Loucy (cell line): Measurements from ENCODE around the gene FAM120B.

ENCODE experiments used
- EZH2phosphoT487 ChIP-seq: fragments of 200-600 bp; IDR thresholded peaks from 2 replicates; pipeline ENCODE4 v1.6.1; 2018; ENCODE audit warnings: antibody characterized with exemption, mild to moderate bottlenecking, moderate library complexity, borderline replicate concordance
- TF ChIP-seq, protein P1 (sequence below): fragments of 200-600 bp; sonication (generic); conservative IDR thresholded peaks from 2 replicates; pipeline ENCODE4 v1.5.1; 2014; ENCODE audit warnings: mild to moderate bottlenecking, antibody characterized with exemption, low read length

DNA sequence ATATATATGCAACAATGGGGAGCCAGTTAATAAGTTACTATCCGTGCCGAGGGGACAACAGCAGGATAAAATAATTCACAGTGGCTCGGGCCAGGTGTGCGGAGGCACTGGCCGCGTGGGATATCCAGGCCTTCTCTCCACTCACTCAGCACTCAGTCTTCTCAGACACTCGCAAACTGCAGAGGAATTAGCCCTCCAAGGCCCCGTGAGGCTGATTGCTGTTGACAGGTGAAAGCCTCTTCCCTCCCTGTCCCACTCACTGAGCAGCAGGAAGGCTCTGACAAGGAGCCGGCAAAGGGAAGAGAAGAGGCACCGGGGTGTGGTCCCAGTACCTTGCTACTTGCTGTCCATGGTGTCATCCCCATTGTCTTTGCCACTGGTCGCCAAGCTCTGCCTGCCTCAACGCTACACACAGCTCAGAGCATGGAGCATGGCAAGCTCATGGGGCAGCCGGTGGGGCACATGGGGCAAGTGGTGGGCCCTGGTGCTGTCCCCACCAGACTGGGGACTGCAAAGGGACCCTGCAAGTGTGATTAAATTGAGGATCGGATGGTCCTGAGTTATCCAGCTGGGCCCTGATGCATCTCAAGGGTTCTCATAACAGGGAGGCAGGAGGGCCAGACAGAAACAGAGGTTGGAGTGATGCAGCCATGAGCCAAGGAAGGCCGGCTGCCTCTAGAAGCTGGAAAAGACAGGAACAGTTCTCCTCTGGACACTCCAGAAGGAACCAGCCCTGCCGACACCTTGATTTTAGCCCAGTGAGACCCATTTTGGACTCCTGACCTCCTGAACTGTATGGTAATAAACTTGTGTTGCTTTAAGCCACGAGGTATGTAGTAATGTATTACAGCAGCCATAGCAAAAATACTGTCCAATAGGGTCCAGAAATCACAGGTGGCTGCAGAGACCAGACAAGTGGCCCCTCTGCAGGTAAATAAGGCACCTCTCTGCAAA, 126.9 kb downstream of the FAM120B start:
- TF ChIP-seq, protein P1, sequence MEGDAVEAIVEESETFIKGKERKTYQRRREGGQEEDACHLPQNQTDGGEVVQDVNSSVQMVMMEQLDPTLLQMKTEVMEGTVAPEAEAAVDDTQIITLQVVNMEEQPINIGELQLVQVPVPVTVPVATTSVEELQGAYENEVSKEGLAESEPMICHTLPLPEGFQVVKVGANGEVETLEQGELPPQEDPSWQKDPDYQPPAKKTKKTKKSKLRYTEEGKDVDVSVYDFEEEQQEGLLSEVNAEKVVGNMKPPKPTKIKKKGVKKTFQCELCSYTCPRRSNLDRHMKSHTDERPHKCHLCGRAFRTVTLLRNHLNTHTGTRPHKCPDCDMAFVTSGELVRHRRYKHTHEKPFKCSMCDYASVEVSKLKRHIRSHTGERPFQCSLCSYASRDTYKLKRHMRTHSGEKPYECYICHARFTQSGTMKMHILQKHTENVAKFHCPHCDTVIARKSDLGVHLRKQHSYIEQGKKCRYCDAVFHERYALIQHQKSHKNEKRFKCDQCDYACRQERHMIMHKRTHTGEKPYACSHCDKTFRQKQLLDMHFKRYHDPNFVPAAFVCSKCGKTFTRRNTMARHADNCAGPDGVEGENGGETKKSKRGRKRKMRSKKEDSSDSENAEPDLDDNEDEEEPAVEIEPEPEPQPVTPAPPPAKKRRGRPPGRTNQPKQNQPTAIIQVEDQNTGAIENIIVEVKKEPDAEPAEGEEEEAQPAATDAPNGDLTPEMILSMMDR, result no peak
- no peak for TF ChIP-seq EZH2phosphoT487
